CD4-positive, alpha-beta T cell (primary cell): ENCODE measurements around the gene OTUD5. TPM values are rescaled to one million over a fixed set of nuclear protein-coding genes. Genes with fewer than 3 reads are reported as not detected.

Experiments
- ATAC-seq: fragments of 200-7000 bp; cut with Tn5 transposase; one replicate; pipeline ENCODE4 v1.10.0; 2022; ENCODE audit warnings: mild to moderate bottlenecking; ENCODE audit not compliant: poor library complexity
- CTCF ChIA-PET: fragments of 350-600 bp; sonication (Branson Sonifier 250); formaldehyde crosslinking; loops from one replicate; lab custom pipeline; 2021; ENCODE audit warnings: antibody characterized with exemption, inconsistent platforms; lab: Charles Lee
- POLR2A ChIA-PET: fragments of 350-600 bp; sonication (Branson Sonifier 250); formaldehyde crosslinking; loops from one replicate; lab custom pipeline; 2021; ENCODE audit warnings: antibody characterized with exemption, inconsistent platforms; lab: Charles Lee
- DNase-seq, 14 experiments: peaks; one replicate each; pipeline ENCODE4 v3.0.0-alpha.2; 2013 to 2020; ENCODE audit warnings: mixed read lengths in 2 of 14
- H3K27ac ChIP-seq, 2 donors: one replicate each; pipeline versions ENCODE4 v1.5.1 to v1.7.0; 2013; ENCODE audit warnings: low read length in 2 of 2, low read depth in 1 of 2, mild to moderate bottlenecking in 1 of 2
- H3K27me3 ChIP-seq, 2 experiments: 1 replicate in 1 of 2; 2 replicates in 1 of 2; pipeline versions ENCODE4 v1.6.1 to v1.7.0; 2013; ENCODE audit warnings: low read length in 2 of 2, control low read depth in 1 of 2, mild to moderate bottlenecking in 1 of 2, moderate library complexity in 1 of 2; ENCODE audit not compliant: insufficient read depth in 2 of 2, control insufficient read depth in 1 of 2
- H3K36me3 ChIP-seq: one replicate; pipeline ENCODE4 v1.6.1; 2013; ENCODE audit warnings: low read length, control low read depth; ENCODE audit not compliant: insufficient read depth
- H3K4me1 ChIP-seq: one replicate; pipeline ENCODE4 v1.6.1; 2013; ENCODE audit warnings: low read length, control low read depth; ENCODE audit not compliant: insufficient read depth
- H3K4me3 ChIP-seq: one replicate; pipeline ENCODE4 v1.5.1; 2013; ENCODE audit warnings: mild to moderate bottlenecking, low read length, moderate library complexity
- H3K9me3 ChIP-seq, 2 experiments: 1 replicate in 1 of 2; 2 replicates in 1 of 2; pipeline versions ENCODE4 v1.6.1 to v1.7.0; 2013; ENCODE audit warnings: low read length in 2 of 2, mild to moderate bottlenecking in 2 of 2, control low read depth in 1 of 2, moderate library complexity in 1 of 2; ENCODE audit not compliant: control insufficient read depth in 1 of 2, insufficient read depth in 1 of 2
- H3K27ac Mint-ChIP-seq: one replicate; pipeline ENCODE4 v1.8.0; 2020; ENCODE audit warnings: mixed read lengths
- H3K27me3 Mint-ChIP-seq: one replicate; pipeline ENCODE4 v1.8.0; 2021; ENCODE audit warnings: mixed read lengths
- H3K36me3 Mint-ChIP-seq: one replicate; pipeline ENCODE4 v1.8.0; 2021; ENCODE audit warnings: low read depth, mixed read lengths
- H3K4me1 Mint-ChIP-seq: one replicate; pipeline ENCODE4 v1.8.0; 2021; ENCODE audit warnings: low read depth, mixed read lengths
- H3K4me3 Mint-ChIP-seq: one replicate; pipeline ENCODE4 v1.8.0; 2020; ENCODE audit warnings: mild to moderate bottlenecking, mixed read lengths
- H3K9me3 Mint-ChIP-seq: one replicate; pipeline ENCODE4 v1.8.0; 2020; ENCODE audit warnings: mixed read lengths
- CTCF ChIP-seq: fragments of 200-600 bp; IDR thresholded peaks from one replicate; pipeline ENCODE4 v1.8.0; 2022; ENCODE audit warnings: antibody characterized with exemption, mild to moderate bottlenecking
- intact Hi-C, 2 experiments: fragments of 100-400 bp; cut with DNase I in 1 of 2; cut with micrococcal nuclease in 1 of 2; formaldehyde crosslinking; loops; one replicate each; pipeline versions ENCODE4 v1.15.1 to v1.9.0; 2023 to 2025; cut with DNase I, micrococcal nuclease
- total RNA-seq, 174 experiments: library from RNA in 2 of 174; stranded (reverse) in 2 of 174; gene quantifications; one replicate each; pipeline ENCODE4 v1.2.3 and lab custom pipeline; 2021 to 2026

The OTUD5 gene
- total RNA-seq, 2 experiments from 2014 or later = 81.3 to 92.1 TPM

DNA sequence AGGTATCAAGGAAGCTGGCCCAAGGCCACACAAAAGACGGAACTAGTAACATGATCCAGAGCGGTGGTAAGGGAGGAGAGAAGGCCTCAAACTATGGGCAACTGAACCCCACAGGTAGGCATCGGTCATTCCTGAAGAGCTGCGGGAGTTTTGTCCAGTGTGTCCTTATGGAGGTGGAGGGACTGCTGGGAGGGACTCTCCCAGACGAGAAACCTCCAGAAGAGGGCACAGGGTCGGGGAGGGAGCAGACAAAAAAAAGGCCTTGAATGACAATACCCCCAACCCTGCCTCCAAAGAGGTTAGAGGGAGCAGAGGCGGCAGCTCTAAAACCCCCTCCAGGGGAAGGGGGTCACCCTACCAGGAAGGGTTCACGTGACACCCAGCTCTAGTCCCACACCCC is 53.2 kb downstream of the OTUD5 start:
- DNase-seq (no peak), ATAC-seq (no peak)
- peaks cover 28% of the 10 kb centered on the region for H3K36me3 Mint-ChIP-seq
- no peaks in the 10 kb centered on the region for H3K9me3 Mint-ChIP-seq
- Histone ChIP-seq H3K4me3 (no peak overlapping the region), H3K9me3 (no peaks in the 10 kb centered on the region), H3K27me3 (no peaks in the 10 kb centered on the region), H3K27ac (no peak overlapping the region), H3K4me1 (peaks cover 8% of the 10 kb centered on the region), H3K36me3 (peaks cover 57% of the 10 kb centered on the region)
- H3K4me3 Mint-ChIP-seq = no peak overlapping the region
- TF ChIP-seq CTCF = no peak
- no peak overlapping the region for H3K27ac Mint-ChIP-seq
- POLR2A ChIA-PET = interaction anchor here (1.3 to 1.4 kb wide), 2 partner anchors 13 to 36 kb away, joined by 5 to 6 read pairs; no protein-coding TSS in a partner anchor
- no peaks in the 10 kb centered on the region for H3K27me3 Mint-ChIP-seq
- CTCF ChIA-PET = interaction anchor here (1.2 kb wide), 1 partner anchor 13 kb away, joined by 3 read pairs; no protein-coding TSS in a partner anchor
- no peaks in the 10 kb centered on the region for H3K4me1 Mint-ChIP-seq
- intact Hi-C loops = no loop called here

DNA sequence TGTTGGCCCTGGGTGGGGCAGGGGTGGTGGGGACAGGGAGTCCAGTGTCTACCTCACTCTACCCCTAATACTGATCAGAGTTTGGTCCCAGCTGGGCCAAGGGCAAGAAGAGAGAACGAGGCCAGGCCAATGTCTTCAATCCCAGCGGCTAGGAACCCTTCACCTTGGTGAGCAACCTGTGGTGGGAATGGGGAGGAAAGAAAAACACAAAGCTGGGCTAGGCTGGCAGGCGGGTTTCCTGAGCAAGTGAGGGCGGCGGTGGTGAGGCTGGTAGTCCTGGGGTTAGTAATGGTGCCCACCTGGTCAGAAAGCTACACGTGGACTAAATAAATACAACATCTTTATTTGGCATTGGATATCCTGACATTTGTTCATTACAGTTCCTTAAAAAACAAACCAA is 54.1 kb downstream of the OTUD5 start:
- ATAC-seq (no peak), DNase-seq (no peak)
- no peaks in the 10 kb centered on the region for H3K27me3 Mint-ChIP-seq
- no peak overlapping the region for H3K27ac Mint-ChIP-seq
- CTCF ChIA-PET = interaction anchor here (1.2 kb wide), 1 partner anchor 12 kb away, joined by 3 read pairs; no protein-coding TSS in a partner anchor
- peaks cover 4% of the 10 kb centered on the region for H3K4me1 Mint-ChIP-seq
- no peaks in the 10 kb centered on the region for H3K9me3 Mint-ChIP-seq
- POLR2A ChIA-PET = interaction anchor here (1.0 to 1.4 kb wide), 3 partner anchors 8 to 37 kb away, joined by 5 to 8 read pairs (median 6); partner anchors contain the start of gene SLC35A2
- H3K36me3 Mint-ChIP-seq = peaks cover 28% of the 10 kb centered on the region
- no peak overlapping the region for H3K4me3 ChIP-seq
- no peak overlapping the region for H3K4me3 Mint-ChIP-seq
- H3K36me3 ChIP-seq = peaks cover 56% of the 10 kb centered on the region
- no peak overlapping the region for H3K27ac ChIP-seq
- peaks cover 17% of the 10 kb centered on the region for H3K4me1 ChIP-seq
- no peaks in the 10 kb centered on the region for H3K27me3 ChIP-seq
- TF ChIP-seq CTCF = no peak
- H3K9me3 ChIP-seq = no peaks in the 10 kb centered on the region
- intact Hi-C loops = no loop called here

DNA sequence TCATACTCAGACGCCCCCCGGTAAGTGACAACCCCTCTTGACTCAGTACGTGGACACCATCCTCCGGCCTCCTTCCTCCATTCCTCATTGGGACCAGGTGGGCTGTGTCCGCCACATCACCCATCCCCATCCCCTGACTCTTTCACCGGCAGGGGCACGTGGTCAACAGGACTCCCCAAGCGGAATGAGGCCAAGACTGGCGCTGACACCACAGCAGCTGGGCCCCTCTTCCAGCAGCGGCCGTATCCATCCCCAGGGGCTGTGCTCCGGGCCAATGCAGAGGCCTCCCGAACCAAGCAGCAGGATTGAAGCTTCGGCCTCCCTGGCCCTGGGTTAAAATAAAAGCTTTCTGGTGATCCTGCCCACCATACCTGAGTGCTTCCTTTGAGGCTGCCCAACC is 54.6 kb downstream of the OTUD5 start:
- no peak overlapping the region for H3K4me3 ChIP-seq
- no peak for DNase-seq
- CTCF ChIA-PET = no interaction called here
- Mint-ChIP-seq H3K27me3 (no peaks in the 10 kb centered on the region), H3K27ac (no peak overlapping the region), H3K4me3 (no peak overlapping the region), H3K9me3 (no peaks in the 10 kb centered on the region), H3K4me1 (peaks cover 9% of the 10 kb centered on the region), H3K36me3 (peaks cover 33% of the 10 kb centered on the region)
- H3K4me1 ChIP-seq = peaks cover 19% of the 10 kb centered on the region
- H3K36me3 ChIP-seq = peaks cover 56% of the 10 kb centered on the region
- H3K9me3 ChIP-seq = no peaks in the 10 kb centered on the region
- POLR2A ChIA-PET = interaction anchor here (1.0 kb wide), 1 partner anchor 9 kb away, joined by 8 read pairs; the partner anchor contains the start of gene SLC35A2
- no peak overlapping the region for H3K27ac ChIP-seq
- no peaks in the 10 kb centered on the region for H3K27me3 ChIP-seq
- no peak for ATAC-seq
- no peak for TF ChIP-seq CTCF
- intact Hi-C loops = no loop called here
